Fibroblast of pulmonary artery (primary cell): ENCODE results near the gene SDK2.

Source experiments
- DNase-seq: peaks from one replicate; pipeline ENCODE4 v3.0.0-alpha.2; 2010; ENCODE audit warnings: low read depth
- H3K4me3 ChIP-seq: replicated peaks from 2 replicates; pipeline ENCODE4 v1.5.1; 2011; ENCODE audit warnings: low read depth, mild to moderate bottlenecking, control low read depth, low read length, moderate library complexity
- TF ChIP-seq, protein P1 (sequence below): IDR thresholded peaks from 2 replicates; pipeline ENCODE4 v1.5.1; 2011; ENCODE audit warnings: mild to moderate bottlenecking, control low read depth, low read length, inconsistent platforms; ENCODE audit errors: missing control alignments

The SDK2 gene

DNA sequence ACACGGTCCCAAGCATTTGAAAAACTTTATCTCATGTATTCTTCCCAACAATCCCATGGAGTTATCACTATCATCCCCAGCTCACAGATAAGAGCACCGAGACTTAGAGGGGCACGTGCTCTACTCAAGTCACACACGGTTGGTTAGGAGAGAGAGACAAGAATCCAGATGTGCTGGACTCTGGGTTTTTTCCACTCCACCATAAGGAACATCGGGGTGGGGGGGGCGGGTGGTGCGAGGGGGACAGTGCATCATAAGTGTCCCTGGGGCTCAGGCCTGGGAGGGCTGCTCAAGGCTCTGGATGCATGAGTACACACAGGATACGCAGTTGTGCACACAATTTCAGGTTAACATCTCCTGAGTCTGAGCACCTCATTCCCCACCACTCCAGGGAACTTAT is 339.8 kb downstream of the SDK2 start:
- DNase-seq: peak; percentile 45
- TF ChIP-seq, protein P1, sequence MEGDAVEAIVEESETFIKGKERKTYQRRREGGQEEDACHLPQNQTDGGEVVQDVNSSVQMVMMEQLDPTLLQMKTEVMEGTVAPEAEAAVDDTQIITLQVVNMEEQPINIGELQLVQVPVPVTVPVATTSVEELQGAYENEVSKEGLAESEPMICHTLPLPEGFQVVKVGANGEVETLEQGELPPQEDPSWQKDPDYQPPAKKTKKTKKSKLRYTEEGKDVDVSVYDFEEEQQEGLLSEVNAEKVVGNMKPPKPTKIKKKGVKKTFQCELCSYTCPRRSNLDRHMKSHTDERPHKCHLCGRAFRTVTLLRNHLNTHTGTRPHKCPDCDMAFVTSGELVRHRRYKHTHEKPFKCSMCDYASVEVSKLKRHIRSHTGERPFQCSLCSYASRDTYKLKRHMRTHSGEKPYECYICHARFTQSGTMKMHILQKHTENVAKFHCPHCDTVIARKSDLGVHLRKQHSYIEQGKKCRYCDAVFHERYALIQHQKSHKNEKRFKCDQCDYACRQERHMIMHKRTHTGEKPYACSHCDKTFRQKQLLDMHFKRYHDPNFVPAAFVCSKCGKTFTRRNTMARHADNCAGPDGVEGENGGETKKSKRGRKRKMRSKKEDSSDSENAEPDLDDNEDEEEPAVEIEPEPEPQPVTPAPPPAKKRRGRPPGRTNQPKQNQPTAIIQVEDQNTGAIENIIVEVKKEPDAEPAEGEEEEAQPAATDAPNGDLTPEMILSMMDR: no peak
- peak overlapping the region; percentile 46 for H3K4me3 ChIP-seq

DNA sequence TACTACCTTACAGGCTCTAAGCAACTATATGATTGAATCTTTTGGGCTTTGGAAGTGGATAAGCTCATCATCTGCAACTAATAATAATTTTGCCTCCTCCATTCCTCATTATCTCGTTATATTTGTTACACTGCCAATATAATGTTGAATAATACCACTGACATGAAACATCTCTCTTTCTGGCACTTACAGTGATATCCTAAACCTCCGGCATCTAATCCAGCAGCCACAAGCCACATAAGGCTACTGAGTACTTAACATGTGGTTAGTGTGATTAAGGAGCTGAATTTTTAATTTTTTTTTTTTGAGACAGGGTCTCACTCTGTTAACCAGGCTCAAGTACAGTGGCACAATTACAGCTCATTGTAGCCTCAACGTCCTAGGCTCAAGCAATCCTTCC is 342.1 kb downstream of the SDK2 start:
- TF ChIP-seq, protein P1: no peak
- H3K4me3 ChIP-seq: no peak overlapping the region
- DNase-seq: no peak

DNA sequence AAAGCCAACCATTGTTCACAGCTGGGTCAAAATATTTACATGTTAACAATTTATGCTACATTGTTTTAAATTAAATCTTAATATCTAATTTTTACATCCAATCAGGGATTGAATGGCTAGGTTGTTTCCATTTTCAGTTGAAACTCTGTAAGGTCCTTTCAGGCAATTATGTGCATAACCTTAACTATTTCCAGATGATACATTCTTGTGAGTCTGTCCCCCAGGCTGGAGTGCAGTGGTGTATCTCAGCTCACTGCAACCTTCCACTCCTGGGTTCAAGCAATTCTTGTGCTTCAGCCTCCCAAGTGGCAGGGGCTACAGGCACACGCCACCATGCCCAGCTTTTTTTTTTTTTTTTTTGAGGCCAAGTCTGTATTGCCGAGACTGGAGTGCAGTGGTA is 342.9 kb downstream of the SDK2 start:
- no peak overlapping the region for H3K4me3 ChIP-seq
- DNase-seq: no peak
- TF ChIP-seq, protein P1: no peak

DNA sequence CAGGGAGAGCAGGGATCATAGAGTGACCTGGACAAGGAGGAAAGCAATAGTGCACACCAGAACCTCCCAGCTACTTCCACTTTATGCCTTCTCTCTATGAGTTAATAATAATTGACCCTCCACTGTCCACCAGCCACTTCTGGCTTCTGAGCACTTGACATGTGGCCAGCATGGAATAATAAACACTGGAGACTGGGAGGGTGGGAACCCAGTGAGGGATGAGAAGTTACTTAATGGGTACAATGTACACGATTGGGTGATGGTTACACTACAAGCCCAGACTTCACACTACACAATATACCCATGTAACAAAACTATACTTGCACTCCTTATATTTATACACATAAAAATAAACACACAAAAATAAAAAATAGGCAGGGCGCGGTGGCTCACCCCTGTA is 343.9 kb downstream of the SDK2 start:
- DNase-seq: no peak
- H3K4me3 ChIP-seq: no peak overlapping the region
- TF ChIP-seq, protein P1: no peak

DNA sequence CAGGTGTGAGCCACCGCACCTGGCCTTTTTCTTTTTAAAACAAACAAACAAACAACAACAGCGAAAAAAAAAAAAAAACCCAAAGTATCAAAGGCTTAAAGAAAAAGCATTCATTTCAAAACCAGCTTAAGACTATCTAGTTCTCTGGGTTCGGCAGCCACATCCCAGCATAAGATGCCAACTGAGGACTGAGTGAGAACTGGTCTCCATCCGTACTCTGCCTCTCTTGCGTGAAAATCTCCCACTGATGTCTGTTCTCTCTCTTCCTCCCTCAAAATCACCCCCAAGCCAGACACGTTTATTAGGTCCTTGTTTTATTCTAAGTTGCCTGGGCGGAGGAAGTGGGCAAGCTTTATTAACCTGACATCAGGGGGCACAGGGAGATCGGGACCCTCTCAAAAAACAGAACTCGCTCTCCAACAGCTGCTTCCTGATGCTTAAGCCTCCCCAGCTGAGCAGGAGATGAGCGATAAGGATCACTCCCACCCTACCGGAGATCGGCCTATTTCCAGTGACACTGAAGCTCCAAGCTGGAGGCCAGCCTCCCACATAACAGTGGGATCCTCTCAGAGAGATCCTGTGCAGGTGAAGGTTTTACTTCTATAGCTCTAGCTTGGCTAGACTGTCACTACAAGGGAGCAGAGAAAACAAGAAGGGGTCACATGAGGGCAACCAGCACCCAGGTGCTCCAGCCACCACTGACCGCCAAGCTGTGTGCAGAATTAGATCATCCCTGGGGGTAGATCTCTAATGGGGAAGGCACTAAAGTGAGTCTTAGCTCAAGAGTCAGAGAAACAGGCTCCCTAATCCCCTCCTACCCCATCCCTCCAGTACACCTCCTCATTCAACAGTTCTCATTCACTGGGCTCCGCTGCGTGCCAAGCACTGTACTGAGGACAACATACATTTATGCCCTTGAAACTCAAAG is 346.0 kb downstream of the SDK2 start:
- TF ChIP-seq, protein P1: no peak
- DNase-seq: no peak
- H3K4me3 ChIP-seq: no peak overlapping the region

DNA sequence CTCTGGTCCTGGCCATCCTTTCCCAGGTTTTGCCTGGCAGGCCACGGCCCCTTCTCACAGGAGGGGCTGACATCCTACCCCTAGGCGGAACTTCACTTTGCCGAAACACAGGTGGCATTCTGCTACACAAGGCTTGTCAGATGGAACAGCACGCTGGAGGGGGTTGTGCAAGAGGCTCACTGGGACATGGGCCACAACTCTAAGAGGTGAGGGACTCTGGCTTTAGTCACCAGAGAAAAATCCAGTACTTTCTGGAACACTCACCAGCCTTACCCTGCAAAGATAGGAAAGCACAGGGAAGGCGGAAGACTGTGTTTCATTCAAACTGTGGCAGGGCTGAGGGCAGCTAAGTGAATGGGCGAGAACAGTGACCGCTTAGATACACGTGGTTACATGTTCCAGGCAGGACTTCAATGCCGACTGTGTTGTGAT is 350.7 kb downstream of the SDK2 start:
- DNase-seq: peak; percentile 84
- TF ChIP-seq, protein P1: no peak
- no peak overlapping the region for H3K4me3 ChIP-seq

DNA sequence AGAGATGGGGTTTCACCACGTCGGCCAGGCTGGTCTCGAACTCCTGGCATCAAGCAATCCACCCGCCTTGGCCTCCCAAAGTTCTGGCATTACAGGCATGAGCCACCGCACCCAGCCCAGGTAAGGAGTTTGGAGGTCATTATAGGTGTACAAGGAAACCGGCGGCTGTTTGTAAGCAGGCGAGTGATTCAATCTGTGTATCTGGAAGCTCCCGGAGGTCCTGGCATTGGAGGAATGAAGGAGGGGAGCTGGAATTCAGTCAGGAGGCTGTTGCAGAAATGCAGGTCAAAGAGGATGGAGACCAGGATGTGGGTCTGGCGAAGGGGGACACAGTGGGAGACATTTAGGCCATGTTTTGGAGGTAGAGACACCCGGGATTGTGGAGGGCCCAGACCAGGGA is 351.2 kb downstream of the SDK2 start:
- no peak for DNase-seq
- H3K4me3 ChIP-seq: no peak overlapping the region
- TF ChIP-seq, protein P1: no peak
